Keratinocyte (primary cell): ENCODE measurements around the gene ACBD7.

Experiments
- CTCF ChIP-seq, 3 experiments: IDR thresholded peaks in 1 of 3; conservative IDR thresholded peaks in 1 of 3; optimal IDR thresholded peaks in 1 of 3; 2 replicates in 2 of 3; 3 replicates in 1 of 3; pipeline versions ENCODE3 to v1.5.1; 2011; ENCODE audit warnings: low read length in 3 of 3, mild to moderate bottlenecking in 3 of 3, moderate library complexity in 2 of 3, control low read depth in 1 of 3, inconsistent platforms in 1 of 3; ENCODE audit not compliant: insufficient read depth in 2 of 3; ENCODE audit errors: extremely low read depth in 1 of 3
- EZH2 ChIP-seq: IDR thresholded peaks from one replicate; pipeline ENCODE4 v1.6.1; 2012; ENCODE audit warnings: inconsistent platforms, mild to moderate bottlenecking, low read length, moderate library complexity

- TF ChIP-seq CTCF (optimal IDR thresholded peaks at IDR 0.05 in 1 of 3, IDR thresholded peaks at IDR 0.05 in 1 of 3, conservative IDR thresholded peaks at IDR 0.05 in 1 of 3; ENCODE audit: extremely low read depth in 1 of 3, insufficient read depth in 2 of 3, low read length in 3 of 3) (no peak), EZH2 (no peak)
Observed at GRCh38 chr10:15136129-15137035, 47.8 kb upstream of the ACBD7 start.
